Thyroid gland (tissue), 4 donors: ENCODE measurements around the gene FAM193B.

Experiments used
- POLR2A ChIP-seq, 2 donors: fragments of 450-650 bp; IDR thresholded peaks; one replicate each; pipeline ENCODE4 v1.6.1; 2017; ENCODE audit warnings: antibody characterized with exemption in 2 of 2, mild to moderate bottlenecking in 2 of 2, moderate library complexity in 1 of 2
- TF ChIP-seq, protein P1 (sequence below), 6 experiments: fragments of 200-600 bp in 3 of 6; fragments of 450-650 bp in 3 of 6; sonication (generic) in 3 of 6; IDR thresholded peaks; one replicate each; pipeline ENCODE4 v1.5.1; 2016 to 2019; ENCODE audit warnings: antibody characterized with exemption in 6 of 6, mild to moderate bottlenecking in 2 of 6, inconsistent platforms in 1 of 6, moderate library complexity in 1 of 6

- TF ChIP-seq, protein P1, sequence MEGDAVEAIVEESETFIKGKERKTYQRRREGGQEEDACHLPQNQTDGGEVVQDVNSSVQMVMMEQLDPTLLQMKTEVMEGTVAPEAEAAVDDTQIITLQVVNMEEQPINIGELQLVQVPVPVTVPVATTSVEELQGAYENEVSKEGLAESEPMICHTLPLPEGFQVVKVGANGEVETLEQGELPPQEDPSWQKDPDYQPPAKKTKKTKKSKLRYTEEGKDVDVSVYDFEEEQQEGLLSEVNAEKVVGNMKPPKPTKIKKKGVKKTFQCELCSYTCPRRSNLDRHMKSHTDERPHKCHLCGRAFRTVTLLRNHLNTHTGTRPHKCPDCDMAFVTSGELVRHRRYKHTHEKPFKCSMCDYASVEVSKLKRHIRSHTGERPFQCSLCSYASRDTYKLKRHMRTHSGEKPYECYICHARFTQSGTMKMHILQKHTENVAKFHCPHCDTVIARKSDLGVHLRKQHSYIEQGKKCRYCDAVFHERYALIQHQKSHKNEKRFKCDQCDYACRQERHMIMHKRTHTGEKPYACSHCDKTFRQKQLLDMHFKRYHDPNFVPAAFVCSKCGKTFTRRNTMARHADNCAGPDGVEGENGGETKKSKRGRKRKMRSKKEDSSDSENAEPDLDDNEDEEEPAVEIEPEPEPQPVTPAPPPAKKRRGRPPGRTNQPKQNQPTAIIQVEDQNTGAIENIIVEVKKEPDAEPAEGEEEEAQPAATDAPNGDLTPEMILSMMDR (IDR thresholded peaks at IDR 0.05) = no peak
- TF ChIP-seq POLR2A (IDR thresholded peaks at IDR 0.05) = no peak
Observed at GRCh38 chr5:177509381-177509951, 44.9 kb downstream of the FAM193B start, which contains the start of gene DOK3.
